GM19099 (cell line): ENCODE data around the gene MTA1.

Experiments used
- POLR2A ChIP-seq: IDR thresholded peaks from 3 replicates; pipeline ENCODE4 v1.6.1; 2011; ENCODE audit warnings: low read depth; ENCODE audit not compliant: insufficient read length; ENCODE audit errors: extremely low read depth

The MTA1 gene

GRCh38 chr14:105448706-105449111 lies 29.1 kb downstream of the MTA1 start:
- no peak for TF ChIP-seq POLR2A

- no peak for TF ChIP-seq POLR2A
These were observed 29.9 kb downstream of the MTA1 start for GRCh38 chr14:105449276-105450122.

- TF ChIP-seq POLR2A: no peak
These were observed 30.5 kb downstream of the MTA1 start for GRCh38 chr14:105450123-105450505.

- no peak for TF ChIP-seq POLR2A
These were observed 31.5 kb downstream of the MTA1 start for GRCh38 chr14:105450864-105451720.

- TF ChIP-seq POLR2A: no peak
These were observed 33.3 kb downstream of the MTA1 start for GRCh38 chr14:105452963-105453362.

GRCh38 chr14:105453847-105454246 lies 34.2 kb downstream of the MTA1 start:
- TF ChIP-seq POLR2A: no peak

- no peak for TF ChIP-seq POLR2A
These were observed 35.5 kb downstream of the MTA1 start for GRCh38 chr14:105455086-105455640.

- no peak for TF ChIP-seq POLR2A
These were observed 36.4 kb downstream of the MTA1 start for GRCh38 chr14:105455766-105456660.

GRCh38 chr14:105456736-105457617 lies 37.4 kb downstream of the MTA1 start:
- no peak for TF ChIP-seq POLR2A

GRCh38 chr14:105458010-105458409 lies 38.4 kb downstream of the MTA1 start:
- TF ChIP-seq POLR2A: no peak

GRCh38 chr14:105458571-105458970 lies 38.9 kb downstream of the MTA1 start:
- no peak for TF ChIP-seq POLR2A

GRCh38 chr14:105460116-105460515 lies 40.5 kb downstream of the MTA1 start:
- TF ChIP-seq POLR2A: no peak

GRCh38 chr14:105460616-105461015 lies 41.0 kb downstream of the MTA1 start:
- no peak for TF ChIP-seq POLR2A

- TF ChIP-seq POLR2A: no peak
These were observed 42.3 kb downstream of the MTA1 start for GRCh38 chr14:105461903-105462302.
